Right atrium auricular region (tissue), 2 donors: Measurements from ENCODE around the gene UNC5C. TPM values are rescaled to one million over a fixed set of nuclear protein-coding genes. Genes with fewer than 3 reads are reported as not detected.

Experiments
- DNase-seq: peaks from one replicate; pipeline ENCODE4 v3.0.0-alpha.2; 2019; ENCODE audit warnings: low spot score
- H3K27ac ChIP-seq, 2 donors: fragments of 200-600 bp; sonication (generic); 1 replicate in 1 of 2; 2 replicates in 1 of 2; pipeline ENCODE4 v1.5.1; 2016 to 2019
- H3K27me3 ChIP-seq, 2 donors: fragments of 200-600 bp; sonication (generic); one replicate each; pipeline versions ENCODE4 v1.5.1 to v1.6.0; 2017 to 2019
- H3K36me3 ChIP-seq: fragments of 200-600 bp; sonication (generic); one replicate; pipeline ENCODE4 v1.5.1; 2016
- H3K4me1 ChIP-seq, 2 donors: fragments of 200-600 bp; sonication (generic); one replicate each; pipeline versions ENCODE4 v1.5.1 to v1.6.0; 2017 to 2019
- H3K4me3 ChIP-seq, 2 donors: fragments of 200-600 bp; sonication (generic); 1 replicate in 1 of 2; 2 replicates in 1 of 2; pipeline ENCODE4 v1.5.1; 2017 to 2019; ENCODE audit warnings: mild to moderate bottlenecking in 1 of 2, moderate library complexity in 1 of 2
- H3K9me3 ChIP-seq, 2 donors: fragments of 200-600 bp; sonication (generic); one replicate each; pipeline ENCODE4 v1.5.1; 2019
- total RNA-seq, 2 donors: library from RNA; depleted of rRNA; stranded (reverse); fragments of >200 nt; gene quantifications; one replicate each; pipeline ENCODE4 v1.1.0, GENCODE V29; 2016
- TF ChIP-seq, protein P1 (sequence below), 2 donors: fragments of 200-600 bp; sonication (generic); IDR thresholded peaks; one replicate each; pipeline ENCODE4 v1.5.1; 2019; ENCODE audit warnings: antibody characterized with exemption in 2 of 2

UNC5C gene
- total RNA-seq, 2 donors from 2014 or later, result 3.8 to 4.6 TPM

- TF ChIP-seq, protein P1, sequence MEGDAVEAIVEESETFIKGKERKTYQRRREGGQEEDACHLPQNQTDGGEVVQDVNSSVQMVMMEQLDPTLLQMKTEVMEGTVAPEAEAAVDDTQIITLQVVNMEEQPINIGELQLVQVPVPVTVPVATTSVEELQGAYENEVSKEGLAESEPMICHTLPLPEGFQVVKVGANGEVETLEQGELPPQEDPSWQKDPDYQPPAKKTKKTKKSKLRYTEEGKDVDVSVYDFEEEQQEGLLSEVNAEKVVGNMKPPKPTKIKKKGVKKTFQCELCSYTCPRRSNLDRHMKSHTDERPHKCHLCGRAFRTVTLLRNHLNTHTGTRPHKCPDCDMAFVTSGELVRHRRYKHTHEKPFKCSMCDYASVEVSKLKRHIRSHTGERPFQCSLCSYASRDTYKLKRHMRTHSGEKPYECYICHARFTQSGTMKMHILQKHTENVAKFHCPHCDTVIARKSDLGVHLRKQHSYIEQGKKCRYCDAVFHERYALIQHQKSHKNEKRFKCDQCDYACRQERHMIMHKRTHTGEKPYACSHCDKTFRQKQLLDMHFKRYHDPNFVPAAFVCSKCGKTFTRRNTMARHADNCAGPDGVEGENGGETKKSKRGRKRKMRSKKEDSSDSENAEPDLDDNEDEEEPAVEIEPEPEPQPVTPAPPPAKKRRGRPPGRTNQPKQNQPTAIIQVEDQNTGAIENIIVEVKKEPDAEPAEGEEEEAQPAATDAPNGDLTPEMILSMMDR (IDR thresholded peaks at IDR 0.05), result no peak
- no peaks in the 10 kb centered on the region for H3K27me3 ChIP-seq
- H3K4me3 ChIP-seq, result no peak overlapping the region
- no peak for DNase-seq
- peak overlapping the region in 1 of 2 donors; percentile 69 for H3K27ac ChIP-seq
- no peaks in the 10 kb centered on the region for H3K4me1 ChIP-seq
- no peaks in the 10 kb centered on the region for H3K36me3 ChIP-seq
- peaks cover 0 to 1% of the 10 kb centered on the region in 2 donors for H3K9me3 ChIP-seq
Observed at GRCh38 chr4:95129031-95129430, 419.7 kb downstream of the UNC5C start.

- H3K27ac ChIP-seq, result no peak overlapping the region
- TF ChIP-seq, protein P1 (IDR thresholded peaks at IDR 0.05), result peak in 1 of 2 donors; percentile 63
- H3K27me3 ChIP-seq, result no peaks in the 10 kb centered on the region
- no peak for DNase-seq
- no peaks in the 10 kb centered on the region for H3K4me1 ChIP-seq
- H3K9me3 ChIP-seq, result no peaks in the 10 kb centered on the region
- H3K4me3 ChIP-seq, result no peak overlapping the region
- H3K36me3 ChIP-seq, result no peaks in the 10 kb centered on the region
Observed at GRCh38 chr4:95124906-95125504, 423.8 kb downstream of the UNC5C start.

DNA sequence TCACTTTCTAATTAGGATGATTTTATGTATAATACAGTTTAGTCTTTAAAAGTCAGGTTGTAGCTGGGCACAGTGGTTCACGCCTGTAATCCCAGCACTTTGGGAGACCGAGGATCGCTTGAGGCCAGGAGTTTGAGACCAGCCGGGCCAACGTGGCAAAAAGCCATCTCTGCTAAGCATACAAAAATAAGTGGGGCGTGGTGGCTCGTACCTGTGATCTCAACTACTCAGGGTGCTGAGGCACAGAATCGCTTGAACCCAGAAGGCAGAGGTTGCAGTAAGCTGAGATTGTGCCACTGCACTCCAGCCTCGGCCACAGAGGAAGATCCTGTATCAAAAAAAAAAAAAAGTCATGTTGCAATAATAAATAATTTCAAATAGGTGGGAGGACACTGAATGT, 426.8 kb downstream of the UNC5C start:
- Histone ChIP-seq H3K4me1 (no peaks in the 10 kb centered on the region), H3K36me3 (no peaks in the 10 kb centered on the region), H3K9me3 (no peaks in the 10 kb centered on the region), H3K27me3 (no peaks in the 10 kb centered on the region), H3K4me3 (no peak overlapping the region), H3K27ac (no peak overlapping the region)
- no peak for DNase-seq
- TF ChIP-seq, protein P1 (IDR thresholded peaks at IDR 0.05), result no peak

GRCh38 chr4:95120456-95120855, 428.3 kb downstream of the UNC5C start:
- Histone ChIP-seq H3K27me3 (no peaks in the 10 kb centered on the region), H3K36me3 (no peaks in the 10 kb centered on the region), H3K4me3 (no peak overlapping the region), H3K4me1 (no peaks in the 10 kb centered on the region), H3K9me3 (no peaks in the 10 kb centered on the region), H3K27ac (no peak overlapping the region)
- TF ChIP-seq, protein P1 (IDR thresholded peaks at IDR 0.05), result no peak
- no peak for DNase-seq

DNA sequence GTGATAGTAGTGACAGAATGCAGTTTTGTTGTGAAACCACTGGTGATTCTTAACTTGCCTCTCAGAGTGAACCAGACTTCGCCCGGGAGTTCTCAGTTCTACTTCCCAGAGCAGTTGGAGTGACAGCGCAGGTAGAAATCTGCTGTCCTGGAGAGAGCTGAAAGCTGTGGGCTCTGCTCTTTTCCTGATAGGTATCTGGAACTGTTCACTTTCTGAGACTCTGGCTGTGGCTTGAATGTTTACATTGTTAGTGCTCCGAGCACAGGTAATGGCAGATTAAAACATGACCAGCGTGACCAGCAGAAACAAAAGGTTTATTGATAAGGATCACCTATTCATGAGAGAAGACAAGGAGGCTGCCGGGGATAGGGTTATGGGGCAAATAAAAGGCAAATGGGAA, 430.3 kb downstream of the UNC5C start:
- no peak overlapping the region for H3K27ac ChIP-seq
- no peaks in the 10 kb centered on the region for H3K4me1 ChIP-seq
- H3K27me3 ChIP-seq, result no peaks in the 10 kb centered on the region
- no peak for DNase-seq
- TF ChIP-seq, protein P1 (IDR thresholded peaks at IDR 0.05), result no peak
- H3K36me3 ChIP-seq, result no peaks in the 10 kb centered on the region
- no peak overlapping the region for H3K4me3 ChIP-seq
- no peaks in the 10 kb centered on the region for H3K9me3 ChIP-seq

DNA sequence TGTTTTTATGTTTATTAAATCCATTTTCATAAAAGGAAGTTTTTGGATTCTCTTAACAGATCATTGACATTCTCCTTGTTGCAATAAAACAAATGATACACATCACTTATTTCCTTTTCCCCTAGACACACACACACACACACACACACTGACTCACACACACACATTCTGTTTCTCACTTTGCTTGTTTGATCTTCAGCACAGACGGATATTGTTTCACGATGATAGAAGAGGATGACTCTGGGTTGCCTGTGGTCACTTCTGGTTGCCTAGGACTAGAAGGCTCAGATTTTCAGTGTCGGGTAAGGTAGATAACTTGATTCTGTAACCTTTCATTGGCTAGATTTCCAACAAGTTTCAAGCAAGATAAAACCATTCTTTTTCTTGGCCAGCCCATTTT, 434.3 kb downstream of the UNC5C start:
- H3K4me1 ChIP-seq, result no peaks in the 10 kb centered on the region
- DNase-seq, result no peak
- TF ChIP-seq, protein P1 (IDR thresholded peaks at IDR 0.05), result no peak
- no peaks in the 10 kb centered on the region for H3K36me3 ChIP-seq
- no peak overlapping the region for H3K27ac ChIP-seq
- H3K4me3 ChIP-seq, result no peak overlapping the region
- no peaks in the 10 kb centered on the region for H3K9me3 ChIP-seq
- no peaks in the 10 kb centered on the region for H3K27me3 ChIP-seq
